ENCODE measurements around the gene DDX21.

DNA sequence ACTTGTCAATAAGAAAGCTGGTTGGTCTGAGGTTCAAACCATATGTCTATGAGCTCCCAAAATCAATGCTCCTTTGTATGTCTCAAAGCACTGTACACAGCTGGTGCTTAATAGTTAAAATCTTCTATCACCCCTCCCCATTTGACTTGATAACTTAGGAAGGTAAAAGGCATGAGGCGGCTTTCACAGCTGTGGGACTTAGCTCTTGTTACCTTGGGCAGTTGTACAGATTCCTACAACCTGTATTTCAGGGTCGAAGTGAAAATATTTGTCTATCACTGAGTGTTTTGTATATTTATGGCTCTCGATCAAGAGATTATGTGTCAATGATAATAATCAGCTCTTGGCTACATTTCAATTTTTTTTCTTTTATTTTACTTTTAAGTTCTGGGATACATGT lies 31.6 kb downstream of the DDX21 start:
- TF ChIP-seq POLR2A (IDR thresholded peaks at IDR 0.05) (no peak), EP300 (IDR thresholded peaks at IDR 0.05; ENCODE audit: low read depth) (no peak), POLR2AphosphoS5 (IDR thresholded peaks at IDR 0.05) (no peak)
- TF ChIP-seq, protein P1, sequence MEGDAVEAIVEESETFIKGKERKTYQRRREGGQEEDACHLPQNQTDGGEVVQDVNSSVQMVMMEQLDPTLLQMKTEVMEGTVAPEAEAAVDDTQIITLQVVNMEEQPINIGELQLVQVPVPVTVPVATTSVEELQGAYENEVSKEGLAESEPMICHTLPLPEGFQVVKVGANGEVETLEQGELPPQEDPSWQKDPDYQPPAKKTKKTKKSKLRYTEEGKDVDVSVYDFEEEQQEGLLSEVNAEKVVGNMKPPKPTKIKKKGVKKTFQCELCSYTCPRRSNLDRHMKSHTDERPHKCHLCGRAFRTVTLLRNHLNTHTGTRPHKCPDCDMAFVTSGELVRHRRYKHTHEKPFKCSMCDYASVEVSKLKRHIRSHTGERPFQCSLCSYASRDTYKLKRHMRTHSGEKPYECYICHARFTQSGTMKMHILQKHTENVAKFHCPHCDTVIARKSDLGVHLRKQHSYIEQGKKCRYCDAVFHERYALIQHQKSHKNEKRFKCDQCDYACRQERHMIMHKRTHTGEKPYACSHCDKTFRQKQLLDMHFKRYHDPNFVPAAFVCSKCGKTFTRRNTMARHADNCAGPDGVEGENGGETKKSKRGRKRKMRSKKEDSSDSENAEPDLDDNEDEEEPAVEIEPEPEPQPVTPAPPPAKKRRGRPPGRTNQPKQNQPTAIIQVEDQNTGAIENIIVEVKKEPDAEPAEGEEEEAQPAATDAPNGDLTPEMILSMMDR (IDR thresholded peaks at IDR 0.05): no peak
